Testis (tissue), 2 donors: ENCODE measurements around the gene SMAP2.

Experiments
- CTCF ChIP-seq, 3 experiments: fragments of 450-650 bp in 2 of 3; fragments of 200-600 bp in 1 of 3; sonication (generic) in 1 of 3; IDR thresholded peaks; one replicate each; pipeline ENCODE4 v1.5.1; 2016 to 2019; ENCODE audit warnings: antibody characterized with exemption in 3 of 3, mild to moderate bottlenecking in 2 of 3, moderate library complexity in 1 of 3
- POLR2A ChIP-seq: fragments of 450-650 bp; IDR thresholded peaks from one replicate; pipeline ENCODE4 v1.6.1; 2017; ENCODE audit warnings: antibody characterized with exemption, mild to moderate bottlenecking, moderate library complexity

GRCh38 chr1:40381268-40382107 is 8.0 kb downstream of the SMAP2 start:
- TF ChIP-seq CTCF (IDR thresholded peaks at IDR 0.05) = no peak
- no peak for TF ChIP-seq POLR2A
